Duodenal mucosa (tissue), 2 donors: Measurements from ENCODE around the gene ALK.

Experiments used
- H3K27ac ChIP-seq: one replicate; pipeline ENCODE4 v1.7.0; 2013; ENCODE audit warnings: low read depth, low read length
- H3K27me3 ChIP-seq, 2 donors: one replicate each; pipeline ENCODE4 v1.7.0; 2013; ENCODE audit warnings: low read length in 2 of 2, control low read depth in 1 of 2; ENCODE audit not compliant: insufficient read depth in 2 of 2, control insufficient read depth in 1 of 2
- H3K36me3 ChIP-seq, 2 donors: one replicate each; pipeline ENCODE4 v1.7.0; 2013; ENCODE audit warnings: low read length in 2 of 2, control low read depth in 1 of 2; ENCODE audit not compliant: insufficient read depth in 2 of 2, control insufficient read depth in 1 of 2
- H3K4me1 ChIP-seq, 2 donors: one replicate each; pipeline ENCODE4 v1.7.0; 2013; ENCODE audit warnings: low read length in 2 of 2, control low read depth in 1 of 2; ENCODE audit not compliant: insufficient read depth in 2 of 2, control insufficient read depth in 1 of 2
- H3K4me3 ChIP-seq, 2 donors: one replicate each; pipeline ENCODE4 v1.7.0; 2013; ENCODE audit warnings: low read length in 2 of 2, low read depth in 1 of 2
- H3K9ac ChIP-seq, 2 donors: one replicate each; pipeline ENCODE4 v1.7.0; 2013; ENCODE audit warnings: low read length in 2 of 2, low read depth in 1 of 2
- H3K9me3 ChIP-seq, 2 donors: one replicate each; pipeline ENCODE4 v1.7.0; 2013; ENCODE audit warnings: low read length in 2 of 2, control low read depth in 1 of 2; ENCODE audit not compliant: control insufficient read depth in 1 of 2

The ALK gene

GRCh38 chr2:29394311-29394980, 526.9 kb downstream of the ALK start:
- no peaks in the 10 kb centered on the region for H3K9me3 ChIP-seq
- H3K4me1 ChIP-seq, result no peaks in the 10 kb centered on the region
- no peaks in the 10 kb centered on the region for H3K36me3 ChIP-seq
- no peak overlapping the region for H3K4me3 ChIP-seq
- H3K27me3 ChIP-seq, result peaks cover 6 to 13% of the 10 kb centered on the region in 2 donors
- H3K9ac ChIP-seq, result no peak overlapping the region
- H3K27ac ChIP-seq, result no peak overlapping the region

- H3K27ac ChIP-seq, result no peak overlapping the region
- no peaks in the 10 kb centered on the region for H3K4me1 ChIP-seq
- no peaks in the 10 kb centered on the region for H3K36me3 ChIP-seq
- H3K27me3 ChIP-seq, result peaks cover 3 to 6% of the 10 kb centered on the region in 2 donors
- H3K4me3 ChIP-seq, result no peak overlapping the region
- H3K9ac ChIP-seq, result no peak overlapping the region
- no peaks in the 10 kb centered on the region for H3K9me3 ChIP-seq
These were observed 527.7 kb downstream of the ALK start for GRCh38 chr2:29393676-29394075.

GRCh38 chr2:29392774-29393173, 528.6 kb downstream of the ALK start:
- Histone ChIP-seq H3K4me3 (no peak overlapping the region), H3K27ac (no peak overlapping the region), H3K27me3 (peaks cover 2 to 3% of the 10 kb centered on the region in 2 donors), H3K4me1 (no peaks in the 10 kb centered on the region), H3K9me3 (no peaks in the 10 kb centered on the region), H3K9ac (no peak overlapping the region), H3K36me3 (no peaks in the 10 kb centered on the region)

- no peaks in the 10 kb centered on the region for H3K4me1 ChIP-seq
- H3K27ac ChIP-seq, result no peak overlapping the region
- no peaks in the 10 kb centered on the region for H3K36me3 ChIP-seq
- no peak overlapping the region for H3K4me3 ChIP-seq
- H3K9ac ChIP-seq, result no peak overlapping the region
- no peaks in the 10 kb centered on the region for H3K27me3 ChIP-seq
- no peaks in the 10 kb centered on the region for H3K9me3 ChIP-seq
These were observed 531.2 kb downstream of the ALK start for GRCh38 chr2:29390136-29390535.

- H3K4me1 ChIP-seq, result no peaks in the 10 kb centered on the region
- no peaks in the 10 kb centered on the region for H3K9me3 ChIP-seq
- H3K27me3 ChIP-seq, result no peaks in the 10 kb centered on the region
- no peak overlapping the region for H3K27ac ChIP-seq
- H3K4me3 ChIP-seq, result no peak overlapping the region
- H3K9ac ChIP-seq, result no peak overlapping the region
- H3K36me3 ChIP-seq, result no peaks in the 10 kb centered on the region
These were observed 531.7 kb downstream of the ALK start for GRCh38 chr2:29389686-29390085.

GRCh38 chr2:29388071-29388470, 533.3 kb downstream of the ALK start:
- H3K27me3 ChIP-seq, result no peaks in the 10 kb centered on the region
- H3K36me3 ChIP-seq, result no peaks in the 10 kb centered on the region
- H3K9ac ChIP-seq, result no peak overlapping the region
- no peak overlapping the region for H3K4me3 ChIP-seq
- no peak overlapping the region for H3K27ac ChIP-seq
- H3K9me3 ChIP-seq, result no peaks in the 10 kb centered on the region
- H3K4me1 ChIP-seq, result no peaks in the 10 kb centered on the region

- Histone ChIP-seq H3K4me3 (no peak overlapping the region), H3K27ac (no peak overlapping the region), H3K27me3 (no peaks in the 10 kb centered on the region), H3K36me3 (no peaks in the 10 kb centered on the region), H3K9ac (no peak overlapping the region), H3K9me3 (no peaks in the 10 kb centered on the region), H3K4me1 (no peaks in the 10 kb centered on the region)
These were observed 538.9 kb downstream of the ALK start for GRCh38 chr2:29382486-29382885.

- Histone ChIP-seq H3K27me3 (no peaks in the 10 kb centered on the region), H3K4me1 (peaks cover 0 to 10% of the 10 kb centered on the region in 2 donors), H3K27ac (no peak overlapping the region), H3K4me3 (no peak overlapping the region), H3K9ac (no peak overlapping the region), H3K9me3 (no peaks in the 10 kb centered on the region), H3K36me3 (no peaks in the 10 kb centered on the region)
These were observed 543.6 kb downstream of the ALK start for GRCh38 chr2:29377788-29378187.

- no peaks in the 10 kb centered on the region for H3K9me3 ChIP-seq
- H3K4me1 ChIP-seq, result peaks cover 6 to 17% of the 10 kb centered on the region in 2 donors
- H3K36me3 ChIP-seq, result no peaks in the 10 kb centered on the region
- H3K27me3 ChIP-seq, result no peaks in the 10 kb centered on the region
- H3K4me3 ChIP-seq, result no peak overlapping the region
- H3K9ac ChIP-seq, result no peak overlapping the region
- H3K27ac ChIP-seq, result no peak overlapping the region
These were observed 544.8 kb downstream of the ALK start for GRCh38 chr2:29376541-29376940.

GRCh38 chr2:29375843-29376242, 545.5 kb downstream of the ALK start:
- no peak overlapping the region for H3K27ac ChIP-seq
- no peak overlapping the region for H3K9ac ChIP-seq
- no peaks in the 10 kb centered on the region for H3K27me3 ChIP-seq

More at GRCh38 chr2:29375843-29376242, 545.5 kb downstream of the ALK start:
- Histone ChIP-seq H3K9me3 (no peaks in the 10 kb centered on the region), H3K4me1 (peaks cover 13 to 24% of the 10 kb centered on the region in 2 donors), H3K4me3 (no peak overlapping the region), H3K36me3 (no peaks in the 10 kb centered on the region)
